ENCODE data around the gene RAB29.
"Not testable (repeated sequence)": the region's sequence is repeated elsewhere in the genome, so short reads cannot be mapped to it uniquely, and the experiment has no call there.

The RAB29 gene

GRCh38 chr1:205775015-205775716, at the start of gene RAB29:
Gene RAB29, minus strand, starts transcription at chr1:205775482. Its CDS starts 526 bp downstream, at chr1:205774956.
- peak in 50 of 51 donors; percentile 14 to 90 (median 72) for DNase-seq

GRCh38 chr1:205824180-205824579, 48.9 kb upstream of the RAB29 start:
- DNase-seq, result no peak

- DNase-seq, result not testable (repeated sequence)
Observed at GRCh38 chr1:205823260-205823659, 48.0 kb upstream of the RAB29 start.

GRCh38 chr1:205822397-205822796, 47.1 kb upstream of the RAB29 start:
- no peak for DNase-seq

GRCh38 chr1:205817988-205818387, 42.7 kb upstream of the RAB29 start:
- DNase-seq, result no peak

- DNase-seq, result no peak
Observed at GRCh38 chr1:205817364-205817763, 42.1 kb upstream of the RAB29 start.

- DNase-seq, result no peak
Observed at GRCh38 chr1:205813755-205814058, 38.4 kb upstream of the RAB29 start.

GRCh38 chr1:205812878-205813754, 37.8 kb upstream of the RAB29 start, which contains the start of gene SLC41A1:
Gene SLC41A1, minus strand, starts transcription at chr1:205813198. Its CDS starts 2,757 bp downstream, at chr1:205810441.
- DNase-seq, result peak in 50 of 51 donors; percentile 56 to 98 (median 94)

GRCh38 chr1:205812271-205812877, 37.1 kb upstream of the RAB29 start:
- peak in 32 of 51 donors; percentile 19 to 82 (median 56) for DNase-seq

GRCh38 chr1:205811660-205812059, 36.4 kb upstream of the RAB29 start:
- peak in 34 of 51 donors; percentile 12 to 72 (median 42) for DNase-seq

GRCh38 chr1:205810448-205811157, 35.3 kb upstream of the RAB29 start:
- peak in 1 of 51 donors; percentile 54 for DNase-seq

GRCh38 chr1:205809942-205810345, 34.7 kb upstream of the RAB29 start:
- DNase-seq, result peak in 8 of 51 donors; percentile 12 to 51 (median 33)

GRCh38 chr1:205809469-205809868, 34.2 kb upstream of the RAB29 start:
- DNase-seq, result no peak

GRCh38 chr1:205805082-205805711, 29.9 kb upstream of the RAB29 start:
- no peak for DNase-seq

- DNase-seq, result no peak
Observed at GRCh38 chr1:205804605-205805004, 29.3 kb upstream of the RAB29 start.

- no peak for DNase-seq
Observed at GRCh38 chr1:205803986-205804385, 28.7 kb upstream of the RAB29 start.

- DNase-seq, result no peak
Observed at GRCh38 chr1:205802060-205802459, 26.8 kb upstream of the RAB29 start.

GRCh38 chr1:205800981-205801703, 25.9 kb upstream of the RAB29 start:
- DNase-seq, result no peak

- peak in 1 of 51 donors; percentile 17 for DNase-seq
Observed at GRCh38 chr1:205800427-205800826, 25.1 kb upstream of the RAB29 start.

- no peak for DNase-seq
Observed at GRCh38 chr1:205798577-205798976, 23.3 kb upstream of the RAB29 start.
